HL-60 (cell line): ENCODE measurements around the gene ATP8A2.

ENCODE experiments used
- DNase-seq, 2 experiments: peaks; one replicate each; pipeline ENCODE4 v3.0.0-alpha.2; 2010 to 2020; ENCODE audit warnings: low read depth in 1 of 2, low spot score in 1 of 2
- H3K27ac ChIP-seq: fragments of 250-450 bp; sonication (Bioruptor Pico); replicated peaks from 2 replicates; pipeline ENCODE4 v1.5.1; 2020; ENCODE audit warnings: mild to moderate bottlenecking, moderate library complexity
- H3K27me3 ChIP-seq: fragments of 250-450 bp; sonication (Bioruptor Pico); 2 replicates; pipeline ENCODE4 v1.5.1; 2021; ENCODE audit warnings: mild to moderate bottlenecking, moderate library complexity; ENCODE audit not compliant: insufficient read depth, poor library complexity, severe bottlenecking
- H3K4me3 ChIP-seq: replicated peaks from 2 replicates; pipeline ENCODE4 v1.5.1; 2011; ENCODE audit warnings: mild to moderate bottlenecking, control low read depth, low read length; ENCODE audit not compliant: insufficient read depth
- CTCF ChIP-seq: IDR thresholded peaks from one replicate; pipeline ENCODE4 v1.5.1; 2011; ENCODE audit warnings: low read length, control low read depth, inconsistent platforms; ENCODE audit not compliant: insufficient read depth
- GABPA ChIP-seq: IDR thresholded peaks from 2 replicates; pipeline ENCODE4 v1.6.1; 2012; ENCODE audit warnings: low read depth
- POLR2AphosphoS5 ChIP-seq: IDR thresholded peaks from 2 replicates; pipeline ENCODE4 v1.6.1; 2012; ENCODE audit warnings: low read depth
- REST ChIP-seq: IDR thresholded peaks from 2 replicates; pipeline ENCODE4 v1.6.1; 2012; ENCODE audit warnings: low read depth; ENCODE audit not compliant: insufficient replicate concordance
- SPI1 ChIP-seq: IDR thresholded peaks from 2 replicates; pipeline ENCODE4 v1.6.1; 2012; ENCODE audit warnings: low read depth, mild to moderate bottlenecking, borderline replicate concordance

Gene ATP8A2

GRCh38 chr13:25902455-25902854 lies 530.7 kb downstream of the ATP8A2 start:
- no peak overlapping the region for H3K27ac ChIP-seq
- no peak for DNase-seq
- no peak for TF ChIP-seq REST
- no peak for TF ChIP-seq SPI1
- no peak for TF ChIP-seq GABPA
- TF ChIP-seq POLR2AphosphoS5, result no peak
- TF ChIP-seq CTCF, result no peak
- no peaks in the 10 kb centered on the region for H3K27me3 ChIP-seq
- no peak overlapping the region for H3K4me3 ChIP-seq

- Histone ChIP-seq H3K27me3 (no peaks in the 10 kb centered on the region), H3K27ac (no peak overlapping the region), H3K4me3 (no peak overlapping the region)
- no peak for TF ChIP-seq SPI1
- TF ChIP-seq CTCF, result no peak
- no peak for TF ChIP-seq GABPA
- TF ChIP-seq POLR2AphosphoS5, result no peak
- no peak for TF ChIP-seq REST
- no peak for DNase-seq
Observed at GRCh38 chr13:25902891-25903341, 531.1 kb downstream of the ATP8A2 start.

GRCh38 chr13:25904830-25905229 lies 533.1 kb downstream of the ATP8A2 start:
- TF ChIP-seq GABPA, result no peak
- no peak for TF ChIP-seq CTCF
- no peak for TF ChIP-seq POLR2AphosphoS5
- no peak for TF ChIP-seq SPI1
- no peak for TF ChIP-seq REST
- no peak for DNase-seq
- H3K27me3 ChIP-seq, result no peaks in the 10 kb centered on the region
- no peak overlapping the region for H3K4me3 ChIP-seq
- no peak overlapping the region for H3K27ac ChIP-seq
